ENCODE results near the gene SNX25.
"Not testable (repeated sequence)": the region's sequence is repeated elsewhere in the genome, so short reads cannot be mapped to it uniquely, and the experiment has no call there.

Gene SNX25

DNA sequence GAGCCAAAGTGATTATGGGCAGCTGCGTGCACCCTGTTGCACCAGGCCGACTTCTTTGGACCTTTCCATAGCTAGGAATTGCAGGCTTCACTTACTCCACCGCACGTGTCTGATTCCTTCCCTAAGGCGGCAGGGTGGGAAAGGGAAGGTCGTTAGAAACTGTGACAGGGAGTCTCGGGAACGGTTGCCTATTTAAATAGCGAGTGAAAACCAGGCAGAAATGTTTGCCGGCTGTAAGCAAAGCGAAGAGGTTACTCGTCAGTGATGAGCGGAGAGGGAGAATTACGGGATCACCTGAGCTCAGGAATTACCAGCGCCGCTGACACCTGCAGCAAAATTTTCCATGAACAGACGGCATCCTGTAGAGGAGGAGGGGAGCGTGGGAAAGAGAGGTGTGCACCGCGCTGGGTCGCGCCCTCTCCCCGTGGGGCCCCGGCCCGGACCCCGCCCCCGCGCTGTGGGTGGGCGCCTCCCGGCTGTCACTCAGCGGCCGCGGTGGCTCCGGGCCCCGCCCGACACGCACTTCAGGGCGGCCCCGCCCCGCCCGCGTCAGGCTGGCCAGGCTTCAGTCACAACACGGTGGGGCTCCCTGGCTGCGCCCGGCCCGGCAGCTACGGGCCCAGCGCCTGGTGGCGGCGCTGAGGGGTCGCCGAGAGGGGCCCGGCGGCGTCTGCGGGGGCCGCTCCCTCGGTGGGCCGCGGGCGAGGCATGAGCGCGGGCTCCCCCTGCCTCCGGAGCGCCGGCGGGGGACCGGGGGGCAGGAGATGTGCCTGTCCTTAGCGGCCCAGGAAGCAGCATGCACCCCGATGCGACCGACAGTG, at the start of gene SNX25:
SNX25 (plus strand) TSS at position 568 of the 821 bp plus-strand sequence; CDS start at position 797, 229 bp downstream.
- DNase-seq: peak; percentile 31

DNA sequence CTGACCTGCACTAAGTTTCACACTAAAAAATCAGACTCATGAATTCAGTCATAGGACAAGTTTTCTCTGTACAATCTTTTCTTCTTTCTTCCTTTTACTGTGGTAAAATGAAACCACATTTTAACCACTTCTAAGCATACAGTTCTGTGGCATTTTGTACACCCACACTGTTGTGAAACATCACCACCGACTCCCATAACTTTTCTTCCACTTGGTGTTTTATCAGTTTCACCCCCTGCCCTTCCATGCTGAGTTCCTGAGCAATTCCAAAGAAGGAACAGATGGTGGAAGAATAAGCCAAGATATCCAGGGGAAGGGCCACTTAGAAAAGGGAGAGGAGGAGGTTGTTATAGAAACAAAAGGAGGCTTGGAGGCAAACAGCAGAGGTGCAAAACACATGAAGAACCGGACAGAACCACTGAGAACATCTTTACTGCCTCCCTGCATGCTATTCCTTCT, 43.8 kb upstream of the SNX25 start:
- no peak for DNase-seq

DNA sequence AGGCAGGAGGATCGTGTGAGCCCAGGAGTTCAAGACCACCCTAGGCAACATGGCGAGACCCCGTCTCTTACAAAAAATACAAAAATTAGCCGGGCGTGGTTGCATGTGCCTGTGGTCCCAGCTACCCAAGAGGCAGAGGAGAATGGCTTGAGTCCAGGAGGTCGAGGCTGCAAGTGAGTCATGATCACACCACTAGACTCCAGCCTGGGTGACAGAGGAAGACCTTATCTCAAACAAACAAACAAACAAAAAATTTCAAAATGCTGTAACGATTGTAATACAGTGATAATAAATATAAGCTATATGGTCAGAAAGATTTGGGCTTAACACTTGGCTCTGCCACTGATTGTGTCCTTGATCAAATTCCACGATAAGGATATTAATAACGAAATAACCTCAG, 42.2 kb upstream of the SNX25 start:
- no peak for DNase-seq

DNA sequence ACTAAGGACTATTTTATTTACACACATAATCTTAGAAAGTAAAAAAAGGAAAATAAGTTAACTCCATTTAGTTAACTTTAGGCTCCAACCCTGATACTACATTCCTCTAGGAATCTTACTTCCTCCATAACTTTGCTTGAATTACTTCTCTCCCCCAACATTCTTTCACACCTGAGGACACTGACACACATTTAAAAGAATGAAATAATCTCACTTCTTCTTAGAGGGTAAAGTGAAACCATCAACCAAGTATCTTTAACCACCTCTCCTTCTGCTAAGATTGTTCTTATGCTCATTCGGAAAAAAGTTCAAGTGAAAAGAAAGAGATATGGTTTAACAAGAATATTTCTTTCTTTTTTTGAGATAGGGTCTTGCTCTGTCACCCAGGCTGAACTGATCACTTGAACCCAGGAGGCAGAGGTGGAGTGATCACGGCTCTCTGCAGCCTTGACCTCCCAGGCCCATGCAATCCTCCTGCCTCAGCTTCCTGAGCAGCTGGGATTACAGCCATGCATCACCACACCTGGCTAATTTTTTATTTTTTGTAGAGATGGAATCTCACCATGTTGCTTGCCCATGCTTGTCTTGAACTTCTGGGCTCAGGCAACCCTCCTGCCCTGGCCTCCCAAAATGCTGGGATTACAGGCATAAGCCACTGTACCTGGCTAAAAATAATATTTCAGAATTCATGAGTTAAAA, 37.9 kb upstream of the SNX25 start:
- no peak for DNase-seq

DNA sequence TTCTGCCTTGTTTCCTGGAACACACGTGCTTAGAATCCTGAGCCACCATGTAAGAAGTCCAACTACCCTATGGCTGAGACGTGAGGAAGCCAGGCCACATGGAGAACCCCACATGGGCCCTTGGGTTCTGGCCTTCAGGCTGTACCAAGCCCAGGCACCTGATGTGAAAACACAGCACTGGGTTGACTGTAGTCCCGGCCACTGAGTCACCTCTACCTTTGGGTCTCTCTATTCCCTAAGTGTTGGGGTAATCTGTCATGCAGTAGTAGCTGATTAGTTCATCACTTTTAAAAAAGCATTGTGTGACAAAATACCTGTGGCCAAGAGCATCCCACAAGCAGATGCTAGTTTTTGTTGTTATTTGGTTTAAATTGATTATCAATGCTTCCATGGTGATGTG, 29.9 kb upstream of the SNX25 start:
- no peak for DNase-seq

DNA sequence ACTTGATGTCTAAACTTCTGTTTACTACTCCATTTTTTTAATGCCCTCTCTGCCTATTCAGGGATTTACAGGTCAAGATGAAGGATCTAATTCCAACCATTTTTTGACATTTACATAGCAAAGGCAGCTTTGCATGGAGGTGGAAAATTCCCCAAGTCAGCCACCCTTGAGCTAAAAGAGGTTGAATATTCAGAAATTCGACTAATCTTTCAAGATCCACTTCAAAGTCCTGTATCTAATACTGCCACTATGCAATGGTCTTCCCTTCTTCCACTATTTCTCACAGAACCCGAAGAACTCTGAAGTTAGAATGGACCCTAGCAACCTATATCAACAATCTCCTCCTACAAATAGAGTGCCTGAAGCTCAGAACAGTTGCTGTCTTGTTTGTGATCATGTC, 27.2 kb upstream of the SNX25 start:
- no peak for DNase-seq

DNA sequence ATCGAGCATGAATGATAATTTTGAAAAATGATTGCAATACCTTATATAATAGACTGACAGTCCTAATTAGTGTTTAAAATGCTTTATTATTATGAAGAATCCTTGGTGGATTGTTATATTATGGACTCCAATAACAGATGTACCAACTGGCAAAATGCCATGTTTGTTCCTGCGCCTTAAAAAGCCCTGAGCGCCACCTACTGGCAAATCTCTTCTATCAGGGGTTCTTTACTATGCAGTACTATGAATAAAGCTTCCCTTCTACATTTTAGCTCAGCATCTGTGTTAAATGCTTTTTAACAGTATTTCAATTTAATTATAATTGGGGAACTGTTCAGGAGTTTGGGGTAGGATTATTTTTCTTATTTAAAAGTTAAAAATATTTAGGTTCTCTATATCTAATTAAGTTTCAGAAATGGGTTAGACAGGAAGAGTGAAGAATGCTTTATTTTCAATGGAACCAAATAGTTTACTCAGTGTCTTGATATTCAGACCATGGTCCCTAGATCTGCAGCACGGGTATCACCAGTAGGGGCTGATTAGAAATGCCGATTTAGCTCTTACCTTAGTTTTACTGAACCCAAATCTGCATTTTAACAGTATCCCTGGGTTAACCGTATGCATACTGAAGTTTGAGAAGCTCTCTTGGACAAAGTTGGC, 25.6 kb upstream of the SNX25 start:
- no peak for DNase-seq

DNA sequence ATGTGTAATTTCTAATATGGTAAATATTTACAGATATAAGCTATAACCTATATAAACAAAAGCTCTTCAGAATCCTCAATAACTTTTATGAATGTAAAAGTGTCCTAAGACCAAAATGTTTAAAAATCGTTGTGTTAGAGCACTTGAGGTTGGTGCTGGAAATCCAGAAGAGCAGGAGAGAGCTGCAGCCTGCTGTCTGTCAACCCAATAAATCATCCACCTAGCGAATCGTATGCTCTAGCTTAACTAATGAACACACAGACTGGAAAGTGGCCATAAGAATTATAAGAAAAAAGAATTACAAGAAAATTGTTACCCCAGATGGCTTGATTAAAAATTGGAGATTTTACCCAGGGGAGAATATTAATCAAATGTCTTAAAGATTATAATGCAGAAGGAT, 22.6 kb upstream of the SNX25 start:
- DNase-seq: no peak

DNA sequence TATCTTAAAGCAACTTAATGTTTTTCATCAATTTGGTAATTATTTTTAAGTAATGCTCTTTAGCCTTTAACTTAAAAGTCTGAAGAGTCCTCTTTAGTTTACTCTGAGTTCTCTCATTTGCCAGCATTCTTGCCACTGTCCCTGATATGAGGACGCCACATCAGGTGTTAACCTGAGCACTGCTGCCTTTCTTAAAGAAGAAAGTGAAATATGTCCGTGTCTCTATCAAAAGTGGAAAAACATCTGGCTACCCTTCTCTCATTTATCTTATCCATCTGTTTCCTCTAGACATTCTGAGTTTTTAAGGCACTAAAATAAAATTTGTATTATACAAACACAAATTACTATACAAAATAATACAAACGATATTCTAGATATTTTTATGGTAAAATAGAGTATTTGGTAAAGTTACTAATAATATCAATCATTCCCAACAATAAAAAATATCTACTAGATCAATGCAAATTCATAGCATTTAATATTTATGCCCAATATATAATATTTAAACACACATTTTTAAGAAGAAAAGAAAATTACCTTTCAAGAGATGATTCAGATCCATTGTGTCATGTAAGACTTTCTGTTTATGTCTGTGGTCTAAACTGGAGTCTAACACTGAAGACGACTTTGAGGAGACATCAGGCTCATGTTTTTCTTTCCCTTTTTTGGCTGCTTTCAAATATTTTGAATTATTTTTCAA, 19.6 kb upstream of the SNX25 start:
- no peak for DNase-seq

DNA sequence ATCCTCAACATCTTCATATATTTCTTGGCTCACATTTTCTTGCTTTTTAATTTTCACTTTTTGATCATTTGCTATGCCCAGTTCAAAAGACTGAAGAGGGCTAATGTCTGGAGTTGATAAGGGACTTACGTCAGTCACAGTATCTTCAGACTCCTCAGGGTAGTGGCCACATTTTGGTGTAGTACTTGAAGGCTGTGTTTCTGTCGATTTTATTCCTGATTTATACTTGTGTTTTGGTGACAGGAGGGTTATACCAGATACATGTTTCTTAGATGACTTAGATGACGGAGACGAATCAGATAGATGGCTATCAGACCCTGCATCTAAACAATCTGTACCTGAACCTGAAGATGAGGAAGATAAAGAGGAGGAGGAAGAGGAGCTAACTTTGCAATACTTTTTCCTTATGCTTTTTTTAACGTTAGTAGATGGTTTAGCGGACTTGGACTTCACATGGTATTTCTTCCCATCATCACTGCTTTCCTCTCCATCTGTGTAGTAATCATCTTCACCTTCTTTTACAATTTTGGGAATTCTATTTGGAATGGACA, 19.0 kb upstream of the SNX25 start:
- no peak for DNase-seq

DNA sequence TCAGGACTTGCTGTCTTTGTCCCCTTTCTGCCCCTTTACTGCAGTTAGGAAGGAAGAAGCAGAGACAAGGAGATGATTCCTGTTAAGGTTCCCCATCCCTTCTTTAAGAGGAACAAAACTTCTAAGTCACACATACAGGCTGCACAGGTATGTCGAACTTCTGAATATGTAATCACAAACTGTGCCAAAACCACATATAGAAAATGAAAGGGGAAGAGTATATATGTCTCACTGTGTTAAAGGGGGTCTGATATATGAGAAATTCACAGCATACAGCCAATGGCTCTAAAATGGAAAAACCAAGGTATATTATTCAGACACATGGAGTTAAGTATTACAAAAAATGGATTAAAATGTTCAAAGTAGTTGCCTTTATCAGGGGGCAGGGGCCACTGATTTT, 17.3 kb upstream of the SNX25 start:
- no peak for DNase-seq

DNA sequence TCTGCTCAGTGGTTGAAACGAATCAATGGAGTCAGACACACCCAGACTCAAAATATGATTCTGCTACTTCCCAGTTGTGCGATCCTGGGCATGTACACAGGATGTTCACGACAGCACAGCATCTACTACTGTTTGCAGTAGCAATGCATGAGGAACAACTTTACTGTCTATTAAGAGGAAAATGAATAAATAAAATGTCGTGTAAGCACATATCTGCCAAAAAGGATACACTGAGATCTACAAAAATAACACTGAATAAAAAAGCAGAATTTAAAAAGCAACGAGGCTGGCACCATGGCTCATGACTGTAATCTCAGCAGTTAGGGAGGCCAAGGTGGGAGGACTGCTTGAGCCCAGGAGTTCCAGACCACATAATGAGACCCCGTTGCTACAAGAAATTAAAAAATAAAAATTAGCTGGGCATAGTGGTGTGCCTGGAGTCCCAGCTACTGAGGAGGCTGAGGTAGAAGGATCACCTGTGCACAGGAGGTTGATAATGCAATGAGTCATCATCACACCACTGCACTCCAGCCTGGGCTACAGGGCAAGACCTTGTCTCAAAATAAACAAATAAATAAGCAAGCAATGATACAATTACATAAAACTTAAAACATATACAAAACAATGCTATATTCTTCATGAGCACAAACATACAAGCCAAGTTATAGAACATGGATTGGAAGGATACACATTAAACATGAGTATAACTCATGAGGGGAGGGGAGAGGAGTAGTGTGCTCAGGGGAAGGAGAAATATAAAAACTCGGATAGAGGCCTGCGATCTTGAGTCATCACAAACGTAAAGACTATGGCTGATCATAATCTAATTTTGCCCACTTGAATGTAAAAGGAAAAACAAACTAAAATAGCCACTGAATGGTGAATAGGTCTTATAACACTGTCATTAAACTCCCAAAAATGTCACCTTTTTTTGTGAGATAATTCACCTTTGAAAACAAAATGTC, 14.2 kb upstream of the SNX25 start:
- DNase-seq: no peak

DNA sequence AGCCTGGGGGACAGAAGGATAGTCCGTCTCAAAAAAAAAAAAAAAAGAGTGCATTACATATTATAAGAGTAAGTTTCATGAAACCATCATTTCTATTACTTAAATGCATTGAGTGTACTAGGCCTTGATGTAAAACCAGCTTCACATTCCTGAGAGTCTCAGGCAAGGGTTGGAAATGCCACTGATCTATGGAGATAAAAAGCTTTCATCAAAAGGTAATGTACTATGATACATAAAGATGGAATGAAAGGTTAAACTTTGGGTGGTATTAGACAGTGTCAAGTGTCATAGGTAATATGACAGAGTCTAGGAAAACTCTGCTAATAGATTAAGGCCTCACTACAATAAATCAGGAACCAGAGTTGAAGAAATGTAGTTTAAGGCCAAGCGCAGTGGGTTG, 13.0 kb upstream of the SNX25 start:
- DNase-seq: no peak

DNA sequence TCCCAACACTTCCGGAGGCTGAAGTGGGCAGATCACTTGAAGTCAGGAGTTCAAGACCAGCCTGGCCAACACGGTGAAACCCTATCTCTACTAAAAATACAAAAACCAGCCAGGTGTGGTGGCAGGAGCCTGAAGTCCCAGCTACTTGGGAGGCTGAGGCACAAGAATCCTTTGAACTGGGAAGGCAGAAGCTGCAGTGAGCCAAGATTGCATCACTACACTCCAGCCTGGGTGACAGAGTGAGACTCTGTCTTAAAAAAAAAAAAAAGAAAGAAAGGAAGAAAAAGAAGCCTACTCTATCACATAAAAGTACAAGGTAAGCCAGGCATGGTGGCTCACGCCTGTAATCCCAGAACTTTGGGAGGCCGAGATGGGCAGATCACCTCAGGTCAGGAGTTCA, 11.2 kb upstream of the SNX25 start:
- DNase-seq: not testable (repeated sequence)

DNA sequence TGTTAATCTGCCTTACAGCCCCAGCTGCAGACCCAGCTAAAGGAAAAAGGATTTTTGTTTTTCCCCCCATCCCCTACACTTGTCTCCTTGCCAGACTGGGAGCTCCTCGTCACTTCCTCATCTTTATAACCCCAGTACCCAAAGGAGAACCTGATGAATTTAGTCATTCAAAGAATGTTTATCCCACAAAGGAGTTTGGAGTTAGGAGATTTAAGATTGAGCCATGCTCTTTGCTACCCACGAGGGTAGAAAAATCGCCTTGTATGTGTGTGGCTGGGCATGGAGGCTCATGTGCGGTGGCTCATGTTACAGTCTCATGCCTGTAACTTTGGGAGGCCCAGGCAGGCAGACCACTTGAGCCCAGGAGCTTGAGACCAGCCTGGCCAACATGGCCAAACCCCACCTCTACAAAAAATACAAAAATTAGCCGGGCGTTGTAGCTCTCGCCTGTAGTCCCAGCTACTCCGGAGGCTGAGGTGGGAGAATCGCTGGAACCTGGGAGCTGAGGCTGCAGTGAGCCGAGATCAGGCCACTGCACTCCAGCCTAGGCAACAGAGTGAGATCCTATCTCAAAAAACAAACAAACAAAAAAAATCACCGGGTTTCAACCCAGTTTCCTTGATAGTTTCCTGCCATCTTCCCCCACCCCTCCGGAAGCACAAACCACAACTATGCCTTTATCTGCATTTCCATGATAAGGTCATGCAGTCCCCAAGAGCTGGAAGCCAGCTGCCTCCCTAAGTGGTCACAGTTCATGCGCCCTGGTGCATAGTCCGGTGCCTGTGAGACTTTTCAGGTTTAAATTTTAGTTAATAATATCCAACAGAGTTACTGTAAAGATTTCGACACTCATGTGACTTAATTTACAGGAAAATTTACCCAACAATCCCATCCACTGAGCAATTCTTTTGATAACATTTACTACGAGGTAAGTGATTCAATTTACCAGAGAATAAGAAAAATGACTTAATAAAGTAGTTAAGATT, 7.1 kb upstream of the SNX25 start:
- DNase-seq: no peak

DNA sequence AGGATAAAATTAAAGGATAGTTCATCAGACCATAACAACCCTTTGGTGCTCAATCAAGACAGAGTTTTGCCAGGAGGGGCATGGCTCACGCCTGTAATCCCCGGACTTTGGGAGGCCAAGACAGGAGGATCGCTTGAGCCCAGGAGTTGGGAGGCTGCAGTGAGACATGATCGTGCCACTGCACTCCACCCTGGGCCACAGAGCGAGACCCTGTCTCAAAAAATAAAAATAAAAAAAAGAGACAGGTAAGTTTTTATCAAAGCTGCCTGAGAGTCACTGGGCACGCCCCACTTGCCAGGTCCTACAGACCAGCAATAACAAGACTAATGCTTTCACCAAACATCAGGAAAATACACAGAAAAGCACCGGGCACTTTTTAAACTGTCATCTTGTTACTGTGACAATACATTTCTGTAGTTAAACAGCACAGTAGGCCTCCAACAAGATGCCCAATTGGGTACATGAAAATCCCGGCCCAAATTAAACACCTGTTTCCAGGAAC, 6.4 kb upstream of the SNX25 start:
- DNase-seq: no peak

DNA sequence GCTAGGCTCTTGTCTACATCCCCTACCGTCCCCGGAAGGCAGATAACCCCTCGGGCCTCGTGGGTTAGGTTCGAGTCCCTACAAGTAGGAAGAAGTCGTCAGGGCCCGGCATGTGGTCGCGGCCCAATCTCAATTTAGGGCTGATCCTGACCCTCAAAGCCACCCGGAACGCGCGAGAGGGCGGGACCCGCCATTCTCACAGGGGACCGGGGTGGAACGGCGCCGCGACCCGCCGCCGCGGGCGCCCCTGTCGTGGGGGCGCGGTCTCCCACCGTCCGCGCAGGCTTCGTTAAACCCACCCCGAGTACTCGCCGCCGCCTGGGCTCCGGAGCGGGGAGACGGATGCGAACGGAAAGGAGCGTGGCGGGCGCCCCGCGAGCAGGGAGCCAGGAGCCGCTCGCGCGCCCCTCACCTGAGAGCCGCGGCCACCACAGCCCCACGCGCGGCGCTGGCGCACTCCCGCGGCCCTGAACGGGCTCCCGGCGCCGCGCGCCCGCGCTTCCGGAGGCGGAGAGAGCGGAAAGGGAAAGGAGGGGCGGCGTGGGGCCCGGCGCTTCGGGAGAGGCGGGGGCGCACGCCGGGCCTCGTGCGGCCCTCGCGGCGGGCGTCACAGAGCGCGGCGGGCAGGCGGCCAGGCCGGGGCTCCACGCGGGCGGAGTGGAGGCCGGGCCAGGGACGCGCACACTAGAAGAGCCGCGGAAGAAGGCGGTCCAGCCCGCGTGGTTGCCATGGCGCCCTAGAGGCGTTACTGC, 5.7 kb upstream of the SNX25 start, which contains the start of gene CFAP97:
CFAP97 (minus strand) TSS at position 515 of the 752 bp plus-strand sequence. CDS start 12,804 bp downstream, outside the sequence.
- peak; percentile 8 for DNase-seq

DNA sequence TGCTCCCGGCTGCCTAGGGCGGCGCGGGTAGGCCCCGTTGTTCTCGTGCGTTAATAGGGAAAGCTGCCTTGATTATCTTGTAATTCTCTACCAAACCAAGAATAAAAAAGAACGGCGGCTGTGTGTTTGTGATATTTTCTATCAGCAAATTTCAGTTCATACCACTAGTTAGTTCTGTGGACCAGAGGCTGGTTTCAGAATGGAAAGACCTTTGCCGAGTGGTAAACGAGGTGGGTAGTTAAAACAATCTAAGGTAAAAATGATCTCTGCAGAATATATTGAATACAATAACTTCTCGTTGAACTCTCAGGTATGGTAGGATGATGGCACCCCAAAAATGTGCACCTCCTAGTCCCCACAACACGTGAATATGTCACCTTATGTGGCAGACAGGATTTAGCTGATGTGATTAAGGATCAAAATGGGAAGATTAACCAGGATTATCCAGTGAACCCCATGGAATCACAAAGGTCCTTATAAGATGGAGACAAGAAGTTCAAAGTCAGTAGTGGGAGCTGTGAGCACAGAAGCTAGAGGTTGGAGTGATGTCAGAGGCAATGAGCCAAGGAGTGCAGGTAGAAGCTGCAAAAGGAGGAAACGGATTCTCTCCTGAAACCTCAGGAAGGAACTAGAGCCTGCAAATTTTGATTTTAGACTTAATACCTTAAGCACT, 5.0 kb upstream of the SNX25 start:
- no peak for DNase-seq

DNA sequence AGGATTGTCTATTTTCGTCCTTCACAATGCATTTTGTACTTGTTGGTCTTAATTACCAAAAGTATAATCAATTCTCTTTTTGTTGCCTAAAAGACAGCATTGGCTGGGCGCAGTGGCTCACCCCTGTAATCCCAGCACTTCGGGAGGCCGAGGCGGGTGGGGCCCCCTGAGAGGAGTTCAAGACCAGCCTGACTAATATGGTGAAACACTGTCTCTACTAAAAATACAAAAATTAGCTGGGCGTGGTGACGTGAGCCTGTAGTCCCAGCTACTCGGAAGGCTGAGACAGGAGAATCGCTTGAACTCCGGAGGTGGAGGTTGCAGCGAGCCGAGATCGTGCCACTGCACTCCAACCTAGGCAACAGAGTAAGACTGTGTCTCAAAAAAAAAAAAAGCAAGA, 4.3 kb upstream of the SNX25 start:
- not testable (repeated sequence) for DNase-seq

Data from GOT3 (cell line).